Left hindlimb (tissue), 1 donor: ENCODE results near the gene IFNLR1.
"Not testable (repeated sequence)": the region's sequence is repeated elsewhere in the genome, so short reads cannot be mapped to it uniquely, and the experiment has no call there.

Experiments used
- DNase-seq: peaks from one replicate; pipeline ENCODE4 v3.0.0-alpha.2; 2018

IFNLR1 gene

GRCh38 chr1:24186993-24187790 lies at the start of gene IFNLR1:
Gene IFNLR1 (minus strand): TSS chr1:24187289. CDS start chr1:24187248, 41 bp downstream.
- peak; percentile 51 for DNase-seq

GRCh38 chr1:24235921-24236788 lies 49.1 kb upstream of the IFNLR1 start:
- DNase-seq = no peak

GRCh38 chr1:24233684-24234600 lies 46.9 kb upstream of the IFNLR1 start:
- DNase-seq = no peak

- DNase-seq = no peak
These were observed 44.6 kb upstream of the IFNLR1 start for GRCh38 chr1:24231701-24232100.

- no peak for DNase-seq
These were observed 41.2 kb upstream of the IFNLR1 start for GRCh38 chr1:24228311-24228710.

GRCh38 chr1:24226749-24227148 lies 39.7 kb upstream of the IFNLR1 start:
- no peak for DNase-seq

GRCh38 chr1:24224761-24225160 lies 37.7 kb upstream of the IFNLR1 start:
- DNase-seq = no peak

- DNase-seq = no peak
These were observed 37.0 kb upstream of the IFNLR1 start for GRCh38 chr1:24224086-24224485.

- DNase-seq = no peak
These were observed 35.7 kb upstream of the IFNLR1 start for GRCh38 chr1:24222793-24223192.

GRCh38 chr1:24222008-24222605 lies 35.0 kb upstream of the IFNLR1 start:
- DNase-seq = no peak

- DNase-seq = no peak
These were observed 34.2 kb upstream of the IFNLR1 start for GRCh38 chr1:24221246-24221645.

GRCh38 chr1:24216276-24217074 lies 29.4 kb upstream of the IFNLR1 start:
- DNase-seq = no peak

GRCh38 chr1:24215226-24215814 lies 28.2 kb upstream of the IFNLR1 start:
- no peak for DNase-seq

- DNase-seq = no peak
These were observed 25.3 kb upstream of the IFNLR1 start for GRCh38 chr1:24212376-24212775.

GRCh38 chr1:24210195-24210627 lies 23.1 kb upstream of the IFNLR1 start:
- DNase-seq = no peak

GRCh38 chr1:24209097-24209496 lies 22.0 kb upstream of the IFNLR1 start:
- DNase-seq = no peak

- DNase-seq = no peak
These were observed 20.6 kb upstream of the IFNLR1 start for GRCh38 chr1:24207709-24208108.

GRCh38 chr1:24207395-24207687 lies 20.3 kb upstream of the IFNLR1 start:
- DNase-seq = not testable (repeated sequence)

GRCh38 chr1:24206516-24207394 lies 19.7 kb upstream of the IFNLR1 start:
- DNase-seq = no peak

GRCh38 chr1:24206083-24206464 lies 19.0 kb upstream of the IFNLR1 start:
- no peak for DNase-seq
